Hypothalamus (tissue), 51 donors: ENCODE measurements around the gene CEBPZ.
"Not testable (repeated sequence)": the region's sequence is repeated elsewhere in the genome, so short reads cannot be mapped to it uniquely, and the experiment has no call there.

Experiments used
- DNase-seq, 51 donors: peaks; one replicate each; lab custom pipeline; 2025; lab: John Stamatoyannopoulos, UW

CEBPZ gene

GRCh38 chr2:37231241-37232130, at the start of gene CEBPZ, which contains the start of gene NDUFAF7:
Gene CEBPZ, minus strand, starts transcription at chr2:37231596. Its CDS starts 29 bp downstream, at chr2:37231567.
Gene NDUFAF7, plus strand, starts transcription at chr2:37231658. Its CDS starts 48 bp downstream, at chr2:37231706.
- DNase-seq: peak; percentile 39 to 95 (median 83)

- DNase-seq: no peak
Observed at GRCh38 chr2:37276291-37276690, 44.9 kb upstream of the CEBPZ start.

GRCh38 chr2:37274359-37274965, 43.1 kb upstream of the CEBPZ start:
- no peak for DNase-seq

- no peak for DNase-seq
Observed at GRCh38 chr2:37271376-37272067, 40.1 kb upstream of the CEBPZ start.

GRCh38 chr2:37268111-37268510, 36.7 kb upstream of the CEBPZ start:
- no peak for DNase-seq

- DNase-seq: no peak
Observed at GRCh38 chr2:37267685-37268084, 36.3 kb upstream of the CEBPZ start.

GRCh38 chr2:37263839-37264238, 32.4 kb upstream of the CEBPZ start:
- no peak for DNase-seq

- no peak for DNase-seq
Observed at GRCh38 chr2:37262522-37262921, 31.1 kb upstream of the CEBPZ start.

- no peak for DNase-seq
Observed at GRCh38 chr2:37250869-37251740, 19.7 kb upstream of the CEBPZ start.

GRCh38 chr2:37246205-37246604, 14.8 kb upstream of the CEBPZ start:
- DNase-seq: no peak

GRCh38 chr2:37244755-37245154, 13.4 kb upstream of the CEBPZ start:
- no peak for DNase-seq

- DNase-seq: no peak
Observed at GRCh38 chr2:37244017-37244416, 12.6 kb upstream of the CEBPZ start.

- DNase-seq: no peak
Observed at GRCh38 chr2:37243435-37243834, 12.0 kb upstream of the CEBPZ start.

- DNase-seq: peak in 10 of 51 donors; percentile 3 to 38 (median 18)
Observed at GRCh38 chr2:37232131-37232933, 936 bp upstream of the CEBPZ start.

GRCh38 chr2:37230581-37230980, 815 bp downstream of the CEBPZ start:
- no peak for DNase-seq

GRCh38 chr2:37228788-37229187, 2.6 kb downstream of the CEBPZ start:
- no peak for DNase-seq

GRCh38 chr2:37226863-37227262, 4.5 kb downstream of the CEBPZ start:
- no peak for DNase-seq

GRCh38 chr2:37225129-37225528, 6.3 kb downstream of the CEBPZ start:
- not testable (repeated sequence) for DNase-seq

- DNase-seq: no peak
Observed at GRCh38 chr2:37224063-37224462, 7.3 kb downstream of the CEBPZ start.
